GM12878 (cell line): ENCODE measurements around the gene ADAM33. TPM values are rescaled to one million over a fixed set of nuclear protein-coding genes. Genes with fewer than 3 reads are reported as not detected.

Experiments used
- ATAC-seq: fragments of 200-7000 bp; cut with Tn5 transposase; 3 replicates; pipeline ENCODE4 v1.9.1; 2020; ENCODE audit warnings: mild to moderate bottlenecking, moderate library complexity
- BruUV-seq: library from RNA; stranded (reverse); fragments of 400-500 nt; replicated peaks from 2 replicates; lab custom pipeline; 2021; lab: Mats Ljungman, UMichigan
- CTCF ChIA-PET: fragments of 300-600 bp; sonication (Branson Sonifier 250); formaldehyde crosslinking; extraction: SDS; loops from one replicate; lab custom pipeline; 2021; ENCODE audit warnings: inconsistent platforms; lab: Yijun Ruan, JAX
- POLR2A ChIA-PET: fragments of 350-600 bp; formaldehyde crosslinking; extraction: SDS; loops from one replicate; lab custom pipeline; 2021; ENCODE audit warnings: inconsistent platforms; lab: Charles Lee
- RAD21 ChIA-PET: fragments of 300-600 bp; sonication (Branson Sonifier 250); formaldehyde crosslinking; loops from one replicate; lab custom pipeline; 2023; ENCODE audit warnings: antibody characterized with exemption; ENCODE audit not compliant: unreplicated experiment; lab: Charles Lee
- SMC1A ChIA-PET: fragments of 300-600 bp; sonication (Branson Sonifier 250); formaldehyde crosslinking; loops from one replicate; lab custom pipeline; 2023; ENCODE audit not compliant: unreplicated experiment, uncharacterized antibody; lab: Charles Lee
- DNase-seq: peaks from one replicate; pipeline ENCODE4 v3.0.0-alpha.2; 2011; ENCODE audit warnings: low read depth, low spot score
- FAIRE-seq: peaks from 3 replicates; lab custom pipeline; 2011; peaks lifted over from hg19 to GRCh38; lab: Jason Lieb, UNC
- H2AFZ ChIP-seq: 2 replicates; pipeline ENCODE4 v1.6.0; 2011; ENCODE audit warnings: low read depth, low read length, control low read depth; ENCODE audit not compliant: control insufficient read depth
- H3K27ac ChIP-seq: 2 replicates; pipeline ENCODE4 v1.5.1; 2011; ENCODE audit warnings: control low read depth; ENCODE audit not compliant: control insufficient read depth, insufficient read depth
- H3K27me3 ChIP-seq, 2 experiments: replicated peaks in 1 of 2; 2 replicates each; pipeline versions ENCODE4 v1.6.0 to v1.6.1; 2011; ENCODE audit warnings: low read length in 1 of 2; ENCODE audit not compliant: control insufficient read depth in 2 of 2, insufficient read depth in 2 of 2
- H3K36me3 ChIP-seq, 2 experiments: 2 replicates each; pipeline ENCODE4 v1.5.1; 2011; ENCODE audit warnings: low read length in 1 of 2; ENCODE audit not compliant: control insufficient read depth in 2 of 2, insufficient read depth in 2 of 2
- H3K4me1 ChIP-seq: 2 replicates; pipeline ENCODE4 v1.6.1; 2011; ENCODE audit warnings: mild to moderate bottlenecking, low read length, moderate library complexity, mixed read lengths; ENCODE audit not compliant: control insufficient read depth, insufficient read depth
- H3K4me2 ChIP-seq: 2 replicates; pipeline ENCODE4 v1.6.0; 2011; ENCODE audit warnings: control low read depth; ENCODE audit not compliant: control insufficient read depth, insufficient read depth
- H3K4me3 ChIP-seq: fragments of 200-600 bp; sonication (generic); 2 replicates; pipeline ENCODE4 v1.5.1; 2016
- H3K79me2 ChIP-seq: 2 replicates; pipeline ENCODE4 v1.6.0; 2011; ENCODE audit warnings: low read length; ENCODE audit not compliant: control insufficient read depth, insufficient read depth
- H3K9ac ChIP-seq: 2 replicates; pipeline ENCODE4 v1.8.0; 2011; ENCODE audit warnings: low read length, control low read depth, mixed read lengths; ENCODE audit not compliant: control insufficient read depth, insufficient read depth
- H3K9me3 ChIP-seq: replicated peaks from 3 replicates; pipeline ENCODE4 v1.5.1; 2011; ENCODE audit warnings: mild to moderate bottlenecking, low read length; ENCODE audit not compliant: control insufficient read depth, insufficient read depth
- H4K20me1 ChIP-seq: 2 replicates; pipeline ENCODE4 v1.6.0; 2011; ENCODE audit not compliant: control insufficient read depth, insufficient read depth
- CREB1 ChIP-seq: IDR thresholded peaks from 2 replicates; pipeline ENCODE4 v1.6.1; 2012; ENCODE audit warnings: low read depth, mild to moderate bottlenecking, inconsistent platforms
- FOS ChIP-seq: IDR thresholded peaks from 3 replicates; pipeline ENCODE4 v1.6.1; 2011; ENCODE audit warnings: borderline replicate concordance; ENCODE audit not compliant: insufficient read length; ENCODE audit errors: extremely low read depth
- HDAC2 ChIP-seq: fragments of 200-600 bp; sonication (generic); IDR thresholded peaks from 2 replicates; pipeline ENCODE4 v1.6.1; 2017
- KDM1A ChIP-seq: fragments of 200-600 bp; sonication (generic); IDR thresholded peaks from 2 replicates; pipeline ENCODE4 v1.6.1; 2016; ENCODE audit warnings: borderline replicate concordance
- KLF5 ChIP-seq: fragments of 450-650 bp; IDR thresholded peaks from 2 replicates; pipeline ENCODE4 v1.6.1; 2014; ENCODE audit warnings: mild to moderate bottlenecking; ENCODE audit not compliant: partially characterized antibody
- MTA3 ChIP-seq: IDR thresholded peaks from 2 replicates; pipeline ENCODE4 v1.6.1; 2012; ENCODE audit warnings: low read length, inconsistent platforms, borderline replicate concordance
- NFYB ChIP-seq: IDR thresholded peaks from 2 replicates; pipeline ENCODE4 v1.6.1; 2011; ENCODE audit warnings: low read depth, mild to moderate bottlenecking, low read length, improper control_type of control experiment, moderate library complexity; ENCODE audit not compliant: insufficient read depth
- NR2C1 ChIP-seq: fragments of 450-650 bp; IDR thresholded peaks from 2 replicates; pipeline ENCODE4 v1.6.1; 2017; ENCODE audit warnings: antibody characterized with exemption, mild to moderate bottlenecking, moderate library complexity
- SPI1 ChIP-seq: IDR thresholded peaks from 2 replicates; pipeline ENCODE4 v1.6.1; 2011; ENCODE audit warnings: low read depth, mild to moderate bottlenecking, low read length, moderate library complexity, borderline replicate concordance; ENCODE audit not compliant: insufficient read depth
- SRF ChIP-seq, 2 experiments: IDR thresholded peaks; 2 replicates each; pipeline ENCODE4 v1.6.1; 2011; ENCODE audit warnings: low read depth in 2 of 2, low read length in 2 of 2, mild to moderate bottlenecking in 1 of 2, moderate library complexity in 1 of 2
- TCF7 ChIP-seq: IDR thresholded peaks from 2 replicates; pipeline ENCODE4 v1.6.1; 2014; ENCODE audit warnings: antibody characterized with exemption, borderline replicate concordance
- ZNF384 ChIP-seq: IDR thresholded peaks from 2 replicates; pipeline ENCODE4 v1.6.1; 2012; ENCODE audit warnings: low read depth, mild to moderate bottlenecking, low read length, improper control_type of control experiment, borderline replicate concordance
- WGBS: methylation state at CpG from one replicate; pipeline ENCODE4 v1.1.6; 2016; ENCODE audit warnings: low lambda C conversion rate; ENCODE audit not compliant: insufficient replicate concordance, insufficient coverage; ENCODE audit errors: missing lambda C conversion rate; 5-methylcytosine and 5-hydroxymethylcytosine counted together
- in situ Hi-C: fragments of 300-500 bp; cut with MboI; formaldehyde crosslinking; loops from 9 replicates; pipeline ENCODE4 v1.14.3; 2018; ENCODE audit warnings: mixed read lengths
- intact Hi-C: fragments of 100-400 bp; cut with micrococcal nuclease; formaldehyde crosslinking; loops from one replicate; pipeline ENCODE4 v1.14.2; 2022; ENCODE audit not compliant: unreplicated experiment
- polyA plus RNA-seq, 11 experiments: library from polyadenylated mRNA; depleted of rRNA in 4 of 11; unstranded in 6 of 11; stranded (reverse) in 5 of 11; fragments of >200 nt; fragmentation: Nextera tagmentation in 4 of 11; fragmentation: Illumina TruSeq in 1 of 11; extraction: Ambion mirVana in 4 of 11; extraction: Trizol in 1 of 11; gene quantifications; 1 replicate in 1 of 11; 2 replicates in 10 of 11; pipeline versions ENCODE4 v1.2.1 to v1.2.3, GENCODE V29; 2011 to 2016; ENCODE audit warnings: inconsistent platforms in 2 of 11, missing spikeins in 2 of 11, low read depth in 1 of 11
- total RNA-seq, 4 experiments: library from RNA; depleted of rRNA in 3 of 4; stranded (reverse); fragments of >200 nt in 3 of 4; fragmentation: Illumina TruSeq in 1 of 4; extraction: Trizol in 1 of 4; gene quantifications; 2 replicates each; pipeline versions ENCODE4 v1.2.1 to v1.2.3, GENCODE V29; 2013 to 2021
- TF ChIP-seq, protein P1 (sequence below): IDR thresholded peaks from 2 replicates; pipeline ENCODE4 v1.6.1; 2011; ENCODE audit warnings: borderline replicate concordance, low read depth, mild to moderate bottlenecking, moderate library complexity, low read length; ENCODE audit not compliant: insufficient read depth, poor library complexity, severe bottlenecking
- TF ChIP-seq, protein P2 (sequence below): fragments of 450-650 bp; IDR thresholded peaks from 2 replicates; pipeline ENCODE4 v1.6.1; 2017; ENCODE audit warnings: antibody characterized with exemption, mild to moderate bottlenecking, moderate library complexity
- TF ChIP-seq, protein P3 (sequence below): IDR thresholded peaks from 2 replicates; pipeline ENCODE4 v1.6.1; 2011; ENCODE audit warnings: borderline replicate concordance, low read depth, mild to moderate bottlenecking, moderate library complexity, mixed read lengths, low read length; ENCODE audit not compliant: insufficient read depth; ENCODE audit errors: extremely low read length
- TF ChIP-seq, protein P4 (sequence below): IDR thresholded peaks from 2 replicates; pipeline ENCODE4 v1.6.1; 2011; ENCODE audit warnings: low read depth, mild to moderate bottlenecking, low read length, moderate library complexity, borderline replicate concordance; ENCODE audit errors: extremely low read depth
- TF ChIP-seq, protein P5 (sequence below): fragments of 450-650 bp; IDR thresholded peaks from 2 replicates; pipeline ENCODE4 v1.6.1; 2017; ENCODE audit warnings: low read depth, mild to moderate bottlenecking, moderate library complexity

ADAM33 gene
- total and polyA plus RNA-seq, 10 of the 15 experiments (the other 5 are each of a cell fraction or from before 2014, with no cell fraction given): not detected

DNA sequence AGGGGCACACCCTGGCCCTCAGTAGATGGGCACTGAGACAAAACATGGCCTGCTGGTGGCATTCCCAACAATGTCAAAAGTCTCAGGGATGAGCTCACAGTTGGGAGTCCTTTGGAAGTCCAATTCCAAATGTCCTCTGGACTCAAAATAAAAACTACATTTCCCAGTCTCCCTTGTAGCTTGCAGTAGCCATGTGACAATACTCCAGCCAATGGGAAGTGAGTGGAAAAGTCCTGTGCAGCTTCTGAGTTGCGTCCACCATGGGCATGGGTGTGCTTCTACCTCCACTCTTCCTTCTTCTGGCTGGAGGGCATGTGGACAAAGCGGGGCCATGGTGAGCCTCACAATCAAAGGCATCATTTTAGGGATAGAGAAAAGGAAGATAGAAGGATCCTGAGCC lies 5.8 kb upstream of the ADAM33 start:
- in situ Hi-C loops (no loop called here), intact Hi-C loops (loop anchor here (10.0 kb wide), 1 partner anchor 397 kb away; no protein-coding TSS in a partner anchor)
- Histone ChIP-seq H3K27me3 (peaks cover 0 to 3% of the 10 kb centered on the region in 2 experiments; a peak in 2 of 4 replicates), H3K9me3 (no peaks in the 10 kb centered on the region), H3K4me1 (no peaks in the 10 kb centered on the region), H3K27ac (no peak overlapping the region), H3K79me2 (no peaks in the 10 kb centered on the region), H4K20me1 (no peaks in the 10 kb centered on the region), H3K4me3 (no peak overlapping the region), H3K36me3 (no peaks in the 10 kb centered on the region), H2AFZ (no peak overlapping the region), H3K4me2 (no peak overlapping the region), H3K9ac (no peak overlapping the region)
- POLR2A ChIA-PET: no interaction called here
- SMC1A ChIA-PET: no interaction called here
- RAD21 ChIA-PET: no interaction called here
- BruUV-seq: no TSS peak
- peak; percentile 35 for FAIRE-seq
- 19% methylated on average over 2 of the region's 2 CpGs for WGBS
- peak; percentile 64 for ATAC-seq
- no peak for DNase-seq
- CTCF ChIA-PET: interaction anchor here (0.6 to 2.8 kb wide), 2 partner anchors 11 to 23 kb away, joined by 3 to 14 read pairs; no protein-coding TSS in a partner anchor
- TF ChIP-seq ZNF384 (no peak), KDM1A (no peak), NFYB (peak; percentile 95), FOS (peak; percentile 19), KLF5 (no peak), SRF (IDR thresholded peaks at IDR 0.05; ENCODE audit: low read depth in 2 of 2, low read length in 2 of 2) (no peak), NR2C1 (no peak), HDAC2 (no peak), SPI1 (no peak), CREB1 (no peak), TCF7 (no peak), MTA3 (no peak)
- TF ChIP-seq, protein P1, sequence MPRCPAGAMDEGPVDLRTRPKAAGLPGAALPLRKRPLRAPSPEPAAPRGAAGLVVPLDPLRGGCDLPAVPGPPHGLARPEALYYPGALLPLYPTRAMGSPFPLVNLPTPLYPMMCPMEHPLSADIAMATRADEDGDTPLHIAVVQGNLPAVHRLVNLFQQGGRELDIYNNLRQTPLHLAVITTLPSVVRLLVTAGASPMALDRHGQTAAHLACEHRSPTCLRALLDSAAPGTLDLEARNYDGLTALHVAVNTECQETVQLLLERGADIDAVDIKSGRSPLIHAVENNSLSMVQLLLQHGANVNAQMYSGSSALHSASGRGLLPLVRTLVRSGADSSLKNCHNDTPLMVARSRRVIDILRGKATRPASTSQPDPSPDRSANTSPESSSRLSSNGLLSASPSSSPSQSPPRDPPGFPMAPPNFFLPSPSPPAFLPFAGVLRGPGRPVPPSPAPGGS: no peak
- TF ChIP-seq, protein P2, sequence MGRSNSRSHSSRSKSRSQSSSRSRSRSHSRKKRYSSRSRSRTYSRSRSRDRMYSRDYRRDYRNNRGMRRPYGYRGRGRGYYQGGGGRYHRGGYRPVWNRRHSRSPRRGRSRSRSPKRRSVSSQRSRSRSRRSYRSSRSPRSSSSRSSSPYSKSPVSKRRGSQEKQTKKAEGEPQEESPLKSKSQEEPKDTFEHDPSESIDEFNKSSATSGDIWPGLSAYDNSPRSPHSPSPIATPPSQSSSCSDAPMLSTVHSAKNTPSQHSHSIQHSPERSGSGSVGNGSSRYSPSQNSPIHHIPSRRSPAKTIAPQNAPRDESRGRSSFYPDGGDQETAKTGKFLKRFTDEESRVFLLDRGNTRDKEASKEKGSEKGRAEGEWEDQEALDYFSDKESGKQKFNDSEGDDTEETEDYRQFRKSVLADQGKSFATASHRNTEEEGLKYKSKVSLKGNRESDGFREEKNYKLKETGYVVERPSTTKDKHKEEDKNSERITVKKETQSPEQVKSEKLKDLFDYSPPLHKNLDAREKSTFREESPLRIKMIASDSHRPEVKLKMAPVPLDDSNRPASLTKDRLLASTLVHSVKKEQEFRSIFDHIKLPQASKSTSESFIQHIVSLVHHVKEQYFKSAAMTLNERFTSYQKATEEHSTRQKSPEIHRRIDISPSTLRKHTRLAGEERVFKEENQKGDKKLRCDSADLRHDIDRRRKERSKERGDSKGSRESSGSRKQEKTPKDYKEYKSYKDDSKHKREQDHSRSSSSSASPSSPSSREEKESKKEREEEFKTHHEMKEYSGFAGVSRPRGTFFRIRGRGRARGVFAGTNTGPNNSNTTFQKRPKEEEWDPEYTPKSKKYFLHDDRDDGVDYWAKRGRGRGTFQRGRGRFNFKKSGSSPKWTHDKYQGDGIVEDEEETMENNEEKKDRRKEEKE: no peak
- TF ChIP-seq, protein P3, sequence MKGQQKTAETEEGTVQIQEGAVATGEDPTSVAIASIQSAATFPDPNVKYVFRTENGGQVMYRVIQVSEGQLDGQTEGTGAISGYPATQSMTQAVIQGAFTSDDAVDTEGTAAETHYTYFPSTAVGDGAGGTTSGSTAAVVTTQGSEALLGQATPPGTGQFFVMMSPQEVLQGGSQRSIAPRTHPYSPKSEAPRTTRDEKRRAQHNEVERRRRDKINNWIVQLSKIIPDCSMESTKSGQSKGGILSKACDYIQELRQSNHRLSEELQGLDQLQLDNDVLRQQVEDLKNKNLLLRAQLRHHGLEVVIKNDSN: peak; percentile 63
- TF ChIP-seq, protein P4, sequence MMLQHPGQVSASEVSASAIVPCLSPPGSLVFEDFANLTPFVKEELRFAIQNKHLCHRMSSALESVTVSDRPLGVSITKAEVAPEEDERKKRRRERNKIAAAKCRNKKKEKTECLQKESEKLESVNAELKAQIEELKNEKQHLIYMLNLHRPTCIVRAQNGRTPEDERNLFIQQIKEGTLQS: peak; percentile 27; the same call in 1 of the 2 replicates
- TF ChIP-seq, protein P5, sequence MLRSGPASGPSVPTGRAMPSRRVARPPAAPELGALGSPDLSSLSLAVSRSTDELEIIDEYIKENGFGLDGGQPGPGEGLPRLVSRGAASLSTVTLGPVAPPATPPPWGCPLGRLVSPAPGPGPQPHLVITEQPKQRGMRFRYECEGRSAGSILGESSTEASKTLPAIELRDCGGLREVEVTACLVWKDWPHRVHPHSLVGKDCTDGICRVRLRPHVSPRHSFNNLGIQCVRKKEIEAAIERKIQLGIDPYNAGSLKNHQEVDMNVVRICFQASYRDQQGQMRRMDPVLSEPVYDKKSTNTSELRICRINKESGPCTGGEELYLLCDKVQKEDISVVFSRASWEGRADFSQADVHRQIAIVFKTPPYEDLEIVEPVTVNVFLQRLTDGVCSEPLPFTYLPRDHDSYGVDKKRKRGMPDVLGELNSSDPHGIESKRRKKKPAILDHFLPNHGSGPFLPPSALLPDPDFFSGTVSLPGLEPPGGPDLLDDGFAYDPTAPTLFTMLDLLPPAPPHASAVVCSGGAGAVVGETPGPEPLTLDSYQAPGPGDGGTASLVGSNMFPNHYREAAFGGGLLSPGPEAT: no peak
